Mucosa of descending colon (tissue), 3 donors: ENCODE measurements around the gene LDLRAD4. TPM values are rescaled to one million over a fixed set of nuclear protein-coding genes. Genes with fewer than 3 reads are reported as not detected.

ENCODE experiments used
- ATAC-seq: fragments of 200-7000 bp; cut with Tn5 transposase; one replicate; pipeline ENCODE4 v1.9.1; 2020; ENCODE audit warnings: mild to moderate bottlenecking, moderate library complexity
- DNase-seq, 3 donors: peaks; one replicate each; pipeline ENCODE4 v3.0.0-alpha.2; 2020
- H3K36me3 ChIP-seq: fragments of 200-600 bp; one replicate; pipeline ENCODE4 v1.8.0; 2021; ENCODE audit warnings: low read depth, mild to moderate bottlenecking
- H3K4me1 ChIP-seq: fragments of 200-600 bp; one replicate; pipeline ENCODE4 v1.8.0; 2021; ENCODE audit warnings: low read depth, mild to moderate bottlenecking
- H3K4me3 ChIP-seq: fragments of 200-600 bp; one replicate; pipeline ENCODE4 v1.8.0; 2021; ENCODE audit warnings: mild to moderate bottlenecking
- H3K9me3 ChIP-seq: fragments of 200-600 bp; one replicate; pipeline ENCODE4 v1.8.0; 2021; ENCODE audit warnings: mild to moderate bottlenecking
- intact Hi-C, 2 donors: fragments of 100-400 bp; cut with DNase I in 1 of 2; cut with micrococcal nuclease in 1 of 2; formaldehyde crosslinking; loops; one replicate each; pipeline versions ENCODE4 v1.11.0 to v1.11.1; 2022; cut with DNase I, micrococcal nuclease
- total RNA-seq, 3 donors: library from RNA; stranded (reverse); fragmentation: NEBNext Ultra II Directional in 2 of 3; extraction: Animal tissue kit (Norgen Biotek cat#: 25700) in 2 of 3; gene quantifications; one replicate each; pipeline versions ENCODE4 v1.2.1 to v1.2.4, GENCODE V29; 2021 to 2023
- TF ChIP-seq, protein P1 (sequence below): fragments of 200-600 bp; IDR thresholded peaks from one replicate; pipeline ENCODE4 v1.8.0; 2022; ENCODE audit warnings: antibody characterized with exemption, mild to moderate bottlenecking
- donor health status: DM: no; HTN: no; CAD: no; lungs with moderate emphysema.
- donor health status: DM: no; HTN: no; CAD: no.
- donor health status: DM: no; HTN: yes; CAD: no.

The LDLRAD4 gene
- total RNA-seq, 3 donors from 2014 or later, result 36.8 to 41.0 (median 37.4) TPM

- DNase-seq, result no peak
- no peak for ATAC-seq
- Histone ChIP-seq H3K36me3 (no peaks in the 10 kb centered on the region), H3K4me3 (no peak overlapping the region), H3K4me1 (no peaks in the 10 kb centered on the region), H3K9me3 (no peaks in the 10 kb centered on the region)
- intact Hi-C loops, result no loop called here
- TF ChIP-seq, protein P1, sequence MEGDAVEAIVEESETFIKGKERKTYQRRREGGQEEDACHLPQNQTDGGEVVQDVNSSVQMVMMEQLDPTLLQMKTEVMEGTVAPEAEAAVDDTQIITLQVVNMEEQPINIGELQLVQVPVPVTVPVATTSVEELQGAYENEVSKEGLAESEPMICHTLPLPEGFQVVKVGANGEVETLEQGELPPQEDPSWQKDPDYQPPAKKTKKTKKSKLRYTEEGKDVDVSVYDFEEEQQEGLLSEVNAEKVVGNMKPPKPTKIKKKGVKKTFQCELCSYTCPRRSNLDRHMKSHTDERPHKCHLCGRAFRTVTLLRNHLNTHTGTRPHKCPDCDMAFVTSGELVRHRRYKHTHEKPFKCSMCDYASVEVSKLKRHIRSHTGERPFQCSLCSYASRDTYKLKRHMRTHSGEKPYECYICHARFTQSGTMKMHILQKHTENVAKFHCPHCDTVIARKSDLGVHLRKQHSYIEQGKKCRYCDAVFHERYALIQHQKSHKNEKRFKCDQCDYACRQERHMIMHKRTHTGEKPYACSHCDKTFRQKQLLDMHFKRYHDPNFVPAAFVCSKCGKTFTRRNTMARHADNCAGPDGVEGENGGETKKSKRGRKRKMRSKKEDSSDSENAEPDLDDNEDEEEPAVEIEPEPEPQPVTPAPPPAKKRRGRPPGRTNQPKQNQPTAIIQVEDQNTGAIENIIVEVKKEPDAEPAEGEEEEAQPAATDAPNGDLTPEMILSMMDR, result no peak
Observed at GRCh38 chr18:13622751-13623150, 404.2 kb downstream of the LDLRAD4 start.

DNA sequence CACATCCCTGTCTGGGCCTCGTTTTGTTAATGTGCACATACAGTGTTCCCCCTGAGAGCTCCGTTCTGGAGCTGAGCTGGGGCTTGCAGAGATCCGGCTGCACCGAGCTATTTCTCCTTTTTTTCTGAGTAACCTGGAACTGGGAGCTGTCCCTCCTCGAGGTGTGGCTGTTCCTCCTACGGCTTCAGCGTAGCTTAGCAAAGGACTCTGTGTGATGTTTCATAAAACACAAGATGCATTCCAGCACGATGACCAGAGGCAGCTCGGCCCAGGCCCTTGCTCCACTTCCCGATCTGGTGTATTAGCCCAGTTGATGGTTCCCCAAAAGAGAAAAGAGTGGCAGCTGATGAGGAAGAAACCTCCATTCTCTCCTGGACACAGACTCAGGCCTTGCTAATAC, 404.8 kb downstream of the LDLRAD4 start:
- ATAC-seq (no peak), DNase-seq (no peak)
- no peaks in the 10 kb centered on the region for H3K9me3 ChIP-seq
- H3K36me3 ChIP-seq, result no peaks in the 10 kb centered on the region
- TF ChIP-seq, protein P1, result no peak
- no peaks in the 10 kb centered on the region for H3K4me1 ChIP-seq
- H3K4me3 ChIP-seq, result no peak overlapping the region
- intact Hi-C loops, result no loop called here

GRCh38 chr18:13623871-13624270, 405.3 kb downstream of the LDLRAD4 start:
- Histone ChIP-seq H3K4me3 (no peak overlapping the region), H3K36me3 (no peaks in the 10 kb centered on the region), H3K4me1 (no peaks in the 10 kb centered on the region), H3K9me3 (no peaks in the 10 kb centered on the region)
- intact Hi-C loops, result no loop called here
- no peak for DNase-seq
- no peak for ATAC-seq
- TF ChIP-seq, protein P1, result no peak

- DNase-seq (no peak), ATAC-seq (no peak)
- Histone ChIP-seq H3K4me1 (no peaks in the 10 kb centered on the region), H3K9me3 (no peaks in the 10 kb centered on the region), H3K4me3 (no peak overlapping the region), H3K36me3 (no peaks in the 10 kb centered on the region)
- TF ChIP-seq, protein P1, result no peak
- intact Hi-C loops, result loop anchor here in 1 of 2 donors (5.0 kb wide), 1 partner anchor 407 kb away; the partner anchor contains the start of gene LDLRAD4
Observed at GRCh38 chr18:13624563-13625237, 406.1 kb downstream of the LDLRAD4 start.

GRCh38 chr18:13625355-13625754, 406.8 kb downstream of the LDLRAD4 start:
- Histone ChIP-seq H3K4me1 (no peaks in the 10 kb centered on the region), H3K4me3 (no peak overlapping the region), H3K9me3 (no peaks in the 10 kb centered on the region), H3K36me3 (no peaks in the 10 kb centered on the region)
- DNase-seq (no peak), ATAC-seq (no peak)
- TF ChIP-seq, protein P1, result no peak
- intact Hi-C loops, result loop anchor here in 1 of 2 donors (5.0 kb wide), 1 partner anchor 408 kb away; the partner anchor contains the start of gene LDLRAD4
